SK-N-SH (cell line): ENCODE measurements around the gene LRRC70. TPM values are rescaled to one million over a fixed set of nuclear protein-coding genes. Genes with fewer than 3 reads are reported as not detected.

ENCODE experiments used
- CTCF ChIA-PET: fragments of 300-600, 350-600 bp; formaldehyde crosslinking; extraction: SDS; loops from one replicate; lab custom pipeline; 2021; lab: Yijun Ruan, JAX
- POLR2A ChIA-PET: fragments of 350-600 bp; sonication (Branson Sonifier 250); formaldehyde crosslinking; extraction: SDS; loops from one replicate; lab custom pipeline; 2020; ENCODE audit warnings: antibody characterized with exemption, inconsistent platforms; lab: Yijun Ruan, JAX
- DNase-seq: peaks from one replicate; pipeline ENCODE4 v3.0.0; 2012
- H2AFZ ChIP-seq: fragments of 200-600 bp; sonication (generic); 2 replicates; pipeline ENCODE4 v1.8.1; 2016; ENCODE audit warnings: antibody characterized with exemption, mild to moderate bottlenecking, low read depth
- H3F3A ChIP-seq: fragments of 200-600 bp; sonication (generic); replicated peaks from 2 replicates; pipeline ENCODE3; 2016; ENCODE audit warnings: antibody characterized with exemption, mild to moderate bottlenecking; ENCODE audit not compliant: insufficient read depth
- H3K27ac ChIP-seq, 2 experiments: fragments of 200-500 bp in 1 of 2; fragments of 200-600 bp in 1 of 2; sonication (Bioruptor generic) in 1 of 2; sonication (generic), shearing (Covaris generic) in 1 of 2; 2 replicates each; pipeline versions ENCODE4 v1.5.1 to v1.6.1; 2014 to 2016; ENCODE audit warnings: low read depth in 2 of 2, inconsistent platforms in 1 of 2, low read length in 1 of 2, mild to moderate bottlenecking in 1 of 2, mixed read lengths in 1 of 2
- H3K27me3 ChIP-seq: fragments of 200-600 bp; sonication (generic), shearing (Covaris generic); 2 replicates; pipeline ENCODE4 v1.6.1; 2016; ENCODE audit warnings: mixed run types; ENCODE audit not compliant: insufficient read depth
- H3K36me3 ChIP-seq, 2 experiments: fragments of 200-500 bp in 1 of 2; fragments of 200-600 bp in 1 of 2; sonication (Bioruptor generic) in 1 of 2; sonication (generic) in 1 of 2; replicated peaks in 1 of 2; 2 replicates each; pipeline versions ENCODE3 to v1.5.1; 2014 to 2016; ENCODE audit warnings: low read length in 1 of 2, mild to moderate bottlenecking in 1 of 2; ENCODE audit not compliant: insufficient read depth in 2 of 2, control insufficient read depth in 1 of 2
- H3K4me1 ChIP-seq, 2 experiments: fragments of 200-500 bp in 1 of 2; fragments of 200-600 bp in 1 of 2; sonication (Bioruptor generic) in 1 of 2; sonication (generic), shearing (Covaris generic) in 1 of 2; 2 replicates each; pipeline versions ENCODE4 v1.5.1 to v1.6.1; 2014 to 2016; ENCODE audit warnings: low read depth in 1 of 2, low read length in 1 of 2, mixed run types in 1 of 2; ENCODE audit not compliant: insufficient read depth in 2 of 2, control insufficient read depth in 1 of 2
- H3K4me2 ChIP-seq: fragments of 200-600 bp; sonication (generic), shearing (Covaris generic); 2 replicates; pipeline ENCODE4 v1.6.1; 2017; ENCODE audit warnings: mixed run types
- H3K4me3 ChIP-seq, 2 experiments: fragments of 200-500 bp in 1 of 2; fragments of 200-600 bp in 1 of 2; sonication (Bioruptor generic) in 1 of 2; sonication (generic), shearing (Covaris generic) in 1 of 2; 2 replicates each; pipeline versions ENCODE4 v1.5.1 to v1.8.1; 2014 to 2016; ENCODE audit warnings: low read depth in 2 of 2, inconsistent platforms in 1 of 2, low read length in 1 of 2, mild to moderate bottlenecking in 1 of 2, mixed read lengths in 1 of 2, moderate library complexity in 1 of 2
- H3K79me2 ChIP-seq: fragments of 200-600 bp; sonication (generic); 2 replicates; pipeline ENCODE4 v1.8.1; 2017; ENCODE audit warnings: mild to moderate bottlenecking; ENCODE audit not compliant: insufficient read depth
- H3K9ac ChIP-seq: fragments of 200-600 bp; sonication (generic); 2 replicates; pipeline ENCODE4 v1.6.1; 2017; ENCODE audit warnings: mixed run types
- H3K9me2 ChIP-seq: fragments of 200-600 bp; sonication (generic); 2 replicates; pipeline ENCODE4 v1.6.1; 2017; ENCODE audit warnings: mixed run types
- H3K9me3 ChIP-seq: fragments of 200-600 bp; sonication (generic); 2 replicates; pipeline ENCODE4 v1.6.1; 2017; ENCODE audit warnings: mixed run types, mild to moderate bottlenecking, moderate library complexity
- H4K20me1 ChIP-seq: fragments of 200-600 bp; sonication (generic); 2 replicates; pipeline ENCODE4 v1.6.1; 2017; ENCODE audit warnings: mild to moderate bottlenecking, mixed run types; ENCODE audit not compliant: insufficient read depth
- ELF1 ChIP-seq: IDR thresholded peaks from 2 replicates; pipeline ENCODE4 v1.4.0; 2012
- EP300 ChIP-seq, 2 experiments: IDR thresholded peaks; 2 replicates each; pipeline versions ENCODE4 v1.4.0 to v1.6.1; 2012; ENCODE audit warnings: borderline replicate concordance in 1 of 2, low read depth in 1 of 2, low read length in 1 of 2
- EZH2phosphoT487 ChIP-seq: fragments of 200-600 bp; sonication (generic); IDR thresholded peaks from 2 replicates; pipeline ENCODE4 v1.6.1; 2017; ENCODE audit warnings: low read depth, mixed run types, mild to moderate bottlenecking, antibody characterized with exemption, moderate library complexity, borderline replicate concordance
- FOXJ3 ChIP-seq: sonication (generic); formaldehyde crosslinking; IDR thresholded peaks from 2 replicates; pipeline ENCODE4 v1.5.1; 2020; ENCODE audit warnings: mild to moderate bottlenecking, missing genetic modification reagents
- FOXM1 ChIP-seq: IDR thresholded peaks from 2 replicates; pipeline ENCODE4 v1.4.0; 2012; ENCODE audit warnings: low read depth, mild to moderate bottlenecking
- GABPA ChIP-seq: IDR thresholded peaks from 2 replicates; pipeline ENCODE4 v1.4.0; 2012; ENCODE audit warnings: low read depth, mild to moderate bottlenecking
- NFIC ChIP-seq: IDR thresholded peaks from 2 replicates; pipeline ENCODE4 v1.4.0; 2012; ENCODE audit warnings: borderline replicate concordance
- NRF1 ChIP-seq: IDR thresholded peaks from 2 replicates; pipeline ENCODE4 v1.6.1; 2012; ENCODE audit warnings: low read depth, mild to moderate bottlenecking, low read length
- RXRA ChIP-seq: IDR thresholded peaks from 2 replicates; pipeline ENCODE4 v1.4.0; 2012; ENCODE audit warnings: low read depth, mild to moderate bottlenecking, borderline replicate concordance
- SIN3A ChIP-seq: IDR thresholded peaks from 2 replicates; pipeline ENCODE4 v1.6.1; 2012; ENCODE audit warnings: low read depth, mild to moderate bottlenecking, low read length, moderate library complexity, borderline replicate concordance
- TCF12 ChIP-seq: IDR thresholded peaks from 2 replicates; pipeline ENCODE4 v1.4.0; 2012
- ZBTB33 ChIP-seq: IDR thresholded peaks from 2 replicates; pipeline ENCODE4 v1.4.0; 2012; ENCODE audit warnings: low read depth, borderline replicate concordance
- WGBS: methylation state at CpG from one replicate; pipeline ENCODE4 v1.1.6; 2017; ENCODE audit warnings: low lambda C conversion rate; 5-methylcytosine and 5-hydroxymethylcytosine counted together
- polyA plus RNA-seq, 3 experiments: library from polyadenylated mRNA; depleted of rRNA; stranded (reverse); fragments of >200 nt; gene quantifications; 2 replicates each; pipeline ENCODE4 v1.2.3, GENCODE V29; 2012
- TF ChIP-seq, protein P1 (sequence below): fragments of 150-350 bp; IDR thresholded peaks from 2 replicates; pipeline ENCODE4 v1.6.1; 2016; ENCODE audit warnings: mild to moderate bottlenecking, low read depth, low read length
- TF ChIP-seq, protein P2 (sequence below): IDR thresholded peaks from 2 replicates; pipeline ENCODE4 v1.4.0; 2012; ENCODE audit warnings: low read depth, borderline replicate concordance
- TF ChIP-seq, protein P3 (sequence below): IDR thresholded peaks from 2 replicates; pipeline ENCODE4; 2012

Gene LRRC70
- polyA plus RNA-seq, 1 of the 3 experiments (the other 2 are of a cell fraction), result 0.08 TPM

DNA sequence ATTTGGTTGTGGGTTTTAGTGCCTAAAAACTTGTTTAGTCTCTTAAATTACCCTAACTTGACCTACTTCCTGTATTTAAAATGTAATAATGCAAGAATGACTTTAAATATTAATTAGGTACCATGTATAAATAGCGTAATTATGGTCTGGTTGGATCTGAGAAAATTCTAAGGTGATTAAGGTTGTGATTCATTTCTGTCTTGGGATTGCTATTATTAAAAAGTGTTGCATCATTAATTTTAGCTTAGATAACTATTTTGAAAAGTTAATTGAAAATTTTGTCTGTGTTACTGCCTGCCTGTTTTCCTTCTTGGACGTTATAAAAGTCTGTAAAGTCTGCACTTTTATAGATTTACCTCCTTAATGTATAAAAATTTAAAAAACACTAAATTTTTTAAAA lies 11.8 kb downstream of the LRRC70 start:
- TF ChIP-seq, protein P1, sequence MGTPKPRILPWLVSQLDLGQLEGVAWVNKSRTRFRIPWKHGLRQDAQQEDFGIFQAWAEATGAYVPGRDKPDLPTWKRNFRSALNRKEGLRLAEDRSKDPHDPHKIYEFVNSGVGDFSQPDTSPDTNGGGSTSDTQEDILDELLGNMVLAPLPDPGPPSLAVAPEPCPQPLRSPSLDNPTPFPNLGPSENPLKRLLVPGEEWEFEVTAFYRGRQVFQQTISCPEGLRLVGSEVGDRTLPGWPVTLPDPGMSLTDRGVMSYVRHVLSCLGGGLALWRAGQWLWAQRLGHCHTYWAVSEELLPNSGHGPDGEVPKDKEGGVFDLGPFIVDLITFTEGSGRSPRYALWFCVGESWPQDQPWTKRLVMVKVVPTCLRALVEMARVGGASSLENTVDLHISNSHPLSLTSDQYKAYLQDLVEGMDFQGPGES, result no peak
- TF ChIP-seq, protein P2, sequence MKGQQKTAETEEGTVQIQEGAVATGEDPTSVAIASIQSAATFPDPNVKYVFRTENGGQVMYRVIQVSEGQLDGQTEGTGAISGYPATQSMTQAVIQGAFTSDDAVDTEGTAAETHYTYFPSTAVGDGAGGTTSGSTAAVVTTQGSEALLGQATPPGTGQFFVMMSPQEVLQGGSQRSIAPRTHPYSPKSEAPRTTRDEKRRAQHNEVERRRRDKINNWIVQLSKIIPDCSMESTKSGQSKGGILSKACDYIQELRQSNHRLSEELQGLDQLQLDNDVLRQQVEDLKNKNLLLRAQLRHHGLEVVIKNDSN, result no peak
- TF ChIP-seq TCF12, result no peak
- no peak for TF ChIP-seq ZBTB33
- no peak for TF ChIP-seq NFIC
- no peak for TF ChIP-seq NRF1
- no peak for TF ChIP-seq FOXM1
- TF ChIP-seq GABPA, result no peak
- no peak for TF ChIP-seq RXRA
- TF ChIP-seq FOXJ3 (CRISPR knock-in tag), result no peak
- TF ChIP-seq EZH2phosphoT487, result no peak
- TF ChIP-seq ELF1, result no peak
- no peak for TF ChIP-seq EP300 (IDR thresholded peaks at IDR 0.05; ENCODE audit: borderline replicate concordance in 1 of 2, low read depth in 1 of 2, low read length in 1 of 2)
- no peak for TF ChIP-seq SIN3A
- TF ChIP-seq, protein P3, sequence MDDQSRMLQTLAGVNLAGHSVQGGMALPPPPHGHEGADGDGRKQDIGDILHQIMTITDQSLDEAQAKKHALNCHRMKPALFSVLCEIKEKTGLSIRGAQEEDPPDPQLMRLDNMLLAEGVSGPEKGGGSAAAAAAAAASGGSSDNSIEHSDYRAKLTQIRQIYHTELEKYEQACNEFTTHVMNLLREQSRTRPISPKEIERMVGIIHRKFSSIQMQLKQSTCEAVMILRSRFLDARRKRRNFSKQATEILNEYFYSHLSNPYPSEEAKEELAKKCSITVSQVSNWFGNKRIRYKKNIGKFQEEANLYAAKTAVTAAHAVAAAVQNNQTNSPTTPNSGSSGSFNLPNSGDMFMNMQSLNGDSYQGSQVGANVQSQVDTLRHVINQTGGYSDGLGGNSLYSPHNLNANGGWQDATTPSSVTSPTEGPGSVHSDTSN, result no peak
- no peaks in the 10 kb centered on the region for H3F3A ChIP-seq
- H3K9me2 ChIP-seq, result no peaks in the 10 kb centered on the region
- 92% methylated on average over 2 of the region's 2 CpGs for WGBS
- DNase-seq, result no peak
- peaks cover 4 to 5% of the 10 kb centered on the region in 2 experiments for H3K36me3 ChIP-seq
- ChIA-PET CTCF (no interaction called here), POLR2A (no interaction called here)
- no peak overlapping the region for H2AFZ ChIP-seq
- H3K4me3 ChIP-seq, result no peak overlapping the region
- H4K20me1 ChIP-seq, result no peaks in the 10 kb centered on the region
- H3K4me1 ChIP-seq, result peaks cover 0 to 6% of the 10 kb centered on the region in 2 experiments; a peak in 2 of 4 replicates
- H3K4me2 ChIP-seq, result no peak overlapping the region
- H3K9ac ChIP-seq, result no peak overlapping the region
- no peaks in the 10 kb centered on the region for H3K27me3 ChIP-seq
- H3K9me3 ChIP-seq, result no peaks in the 10 kb centered on the region
- no peak overlapping the region for H3K27ac ChIP-seq
- no peaks in the 10 kb centered on the region for H3K79me2 ChIP-seq
